Stimulated activated CD8-positive, alpha-beta memory T cell treated with anti-CD3 and anti-CD28 coated beads, Interleukin-2, amount 100 ng/mL, for 48 hours (primary cell): Measurements from ENCODE around the gene IFFO2.
"Not testable (repeated sequence)": the region's sequence is repeated elsewhere in the genome, so short reads cannot be mapped to it uniquely, and the experiment has no call there.

Experiments
- DNase-seq, 2 donors: peaks; one replicate each; pipeline ENCODE4 v3.0.0-alpha.2; 2020; ENCODE audit warnings: low read depth in 2 of 2

Gene IFFO2

DNA sequence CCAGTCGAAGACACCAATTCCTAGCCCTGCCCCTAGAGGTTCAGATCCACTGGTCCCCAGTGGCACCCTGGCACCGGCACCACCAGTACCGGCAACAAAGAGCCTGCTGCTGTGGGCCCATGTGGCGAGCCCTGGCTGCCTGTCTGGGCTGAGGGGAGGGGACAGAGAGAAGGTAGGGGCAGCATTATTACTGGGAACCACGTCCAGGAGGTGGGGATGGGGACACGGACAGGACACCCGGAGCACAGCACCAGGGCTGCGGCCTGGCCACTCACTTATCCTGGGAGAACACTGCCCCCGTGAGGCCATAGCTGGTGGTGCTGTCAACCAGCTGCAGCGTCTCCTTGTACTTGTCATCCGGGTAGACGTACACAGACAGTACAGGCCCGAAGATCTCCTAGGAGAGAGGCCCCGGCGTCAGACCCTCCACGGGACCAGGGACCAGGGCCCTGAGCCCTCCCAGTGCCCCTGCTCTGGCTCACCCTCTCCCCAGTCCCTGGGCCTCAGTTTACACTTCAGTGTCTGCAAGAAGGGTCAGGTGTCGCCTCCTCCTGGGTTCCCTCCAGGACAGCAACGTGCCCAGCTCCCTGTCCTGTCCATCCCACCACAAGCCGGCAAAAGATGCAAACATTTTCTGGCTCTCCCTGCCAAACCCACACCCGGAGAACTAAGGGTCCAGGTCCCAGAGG, 81.2 kb downstream of the IFFO2 start:
- DNase-seq = peak; percentile 65 to 70

DNA sequence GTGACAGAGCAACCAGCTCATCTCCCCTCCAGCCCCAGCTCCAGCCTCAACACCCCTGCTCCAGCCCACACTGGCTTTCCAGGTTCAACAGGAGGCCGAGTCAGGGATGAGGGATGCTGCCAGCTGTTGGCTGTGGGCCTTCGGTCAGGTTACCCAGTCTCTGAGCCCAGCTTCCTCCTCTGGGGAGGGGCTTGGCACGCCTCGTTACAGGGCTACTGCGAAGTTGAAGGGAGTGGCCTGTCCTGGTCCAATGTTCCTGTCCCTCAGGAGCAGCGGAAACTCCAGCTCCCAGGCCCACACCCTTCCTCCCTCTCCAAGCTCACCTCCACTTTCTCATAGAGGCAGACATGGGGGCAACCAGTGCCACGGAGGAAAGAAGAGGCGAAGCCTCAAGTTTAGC, 81.9 kb downstream of the IFFO2 start:
- DNase-seq = no peak

DNA sequence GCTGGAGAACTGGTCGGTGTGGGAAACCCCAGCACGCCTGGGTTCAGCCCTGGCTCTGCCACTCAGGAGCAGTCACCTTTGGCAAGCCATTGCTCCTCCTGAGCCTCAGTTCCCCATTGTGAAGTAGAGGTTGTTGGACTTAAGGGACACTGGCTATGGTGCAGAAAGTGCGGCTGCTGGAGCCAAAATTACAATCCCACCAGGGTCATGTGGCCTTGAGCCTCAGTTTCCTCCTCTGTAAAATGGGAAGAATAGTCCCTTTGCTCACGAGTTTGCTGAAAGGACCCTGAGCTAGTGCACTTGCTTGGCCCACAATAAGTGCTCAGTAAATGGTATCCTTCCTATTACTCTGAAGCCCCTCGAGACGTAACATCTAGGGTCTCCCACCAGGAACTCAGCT, 82.4 kb downstream of the IFFO2 start:
- no peak for DNase-seq

DNA sequence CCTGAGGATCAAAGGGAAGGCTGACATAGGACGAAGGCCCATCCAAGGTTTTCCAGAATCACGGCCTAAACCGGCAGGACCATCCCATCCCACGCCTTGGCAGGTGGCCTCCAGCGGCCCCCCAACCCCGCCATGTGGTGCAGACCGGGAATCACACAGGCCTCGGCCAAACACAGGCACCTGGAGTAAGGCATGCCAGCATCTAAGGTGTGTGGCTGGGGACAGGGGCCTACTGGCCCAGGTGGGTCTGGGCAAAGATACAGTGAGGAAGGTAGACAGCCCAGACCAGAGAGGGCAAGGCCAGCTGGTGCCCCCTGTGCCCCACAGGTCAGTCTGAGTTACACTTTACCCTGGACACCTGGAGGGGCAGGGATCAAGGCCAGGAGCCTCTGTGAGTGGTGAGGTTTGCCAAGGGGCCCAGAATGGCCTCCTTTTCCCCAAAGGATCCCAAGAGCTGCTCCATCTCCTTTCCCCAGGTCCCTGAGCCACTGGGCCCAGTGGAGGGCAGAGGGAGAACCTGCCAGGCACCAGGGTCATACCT, 84.3 kb downstream of the IFFO2 start:
- DNase-seq = no peak

DNA sequence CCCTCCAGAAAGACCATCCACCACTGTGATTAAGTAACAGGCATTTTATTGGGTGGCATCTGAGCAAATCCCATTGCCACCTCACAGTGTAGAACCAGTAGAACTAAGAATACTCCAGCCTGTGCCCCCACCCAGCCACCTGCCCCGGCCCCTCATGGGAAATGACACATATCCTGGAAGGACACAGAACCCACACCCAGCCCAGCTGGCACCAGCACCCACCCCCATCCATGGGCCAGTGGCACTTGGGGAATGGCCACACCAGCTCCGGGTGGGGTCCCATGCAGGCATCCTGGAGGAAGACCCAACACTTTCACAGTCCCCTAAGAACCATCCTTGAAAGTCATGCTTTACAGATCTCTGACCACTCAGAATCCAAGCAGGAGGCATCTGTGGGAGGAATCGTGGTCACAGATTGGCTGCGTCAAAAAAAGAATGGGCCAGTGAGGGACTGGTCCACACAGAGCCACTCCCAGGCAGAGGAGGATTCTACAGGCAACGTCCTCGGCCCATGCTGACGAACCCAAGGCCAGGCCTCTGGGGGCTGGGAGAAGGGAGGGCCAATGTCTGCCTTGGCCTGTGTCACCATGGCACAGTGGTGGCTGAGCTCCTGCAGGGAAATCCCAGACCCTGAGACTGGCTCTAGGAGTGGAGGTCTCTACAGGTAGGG, 84.9 kb downstream of the IFFO2 start:
- DNase-seq = no peak

DNA sequence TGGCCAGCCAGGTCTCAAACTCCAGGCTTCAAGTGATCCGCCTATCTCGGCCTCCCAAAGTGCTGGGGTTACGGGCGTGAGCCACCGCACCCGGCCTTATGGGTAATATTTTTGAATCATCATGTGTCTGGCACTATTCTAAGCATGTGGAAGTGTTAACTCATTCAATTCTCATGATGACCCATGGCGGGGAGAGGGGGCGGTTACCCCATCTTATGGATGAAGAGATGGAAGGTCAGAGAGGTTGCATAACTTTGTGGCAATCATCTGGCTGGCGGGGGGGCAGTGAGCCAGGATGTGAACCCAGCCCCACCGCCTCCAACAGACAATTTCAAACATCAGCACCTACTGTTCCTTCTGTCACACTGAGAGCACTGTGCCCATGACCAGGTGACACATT, 85.5 kb downstream of the IFFO2 start:
- no peak for DNase-seq

DNA sequence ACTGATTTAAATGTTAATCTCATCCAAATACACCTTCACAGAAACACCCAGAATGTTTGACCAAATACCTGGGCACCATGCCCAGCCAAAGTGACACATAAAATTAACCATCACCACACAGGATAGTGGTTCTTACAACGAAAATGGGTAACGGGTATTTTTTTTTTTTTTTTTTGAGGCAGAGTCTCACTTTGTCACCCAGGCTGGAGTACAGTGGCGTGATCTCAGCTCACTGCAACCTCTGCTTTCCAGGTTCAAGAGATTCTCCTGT, 85.9 kb downstream of the IFFO2 start:
- DNase-seq = not testable (repeated sequence)

DNA sequence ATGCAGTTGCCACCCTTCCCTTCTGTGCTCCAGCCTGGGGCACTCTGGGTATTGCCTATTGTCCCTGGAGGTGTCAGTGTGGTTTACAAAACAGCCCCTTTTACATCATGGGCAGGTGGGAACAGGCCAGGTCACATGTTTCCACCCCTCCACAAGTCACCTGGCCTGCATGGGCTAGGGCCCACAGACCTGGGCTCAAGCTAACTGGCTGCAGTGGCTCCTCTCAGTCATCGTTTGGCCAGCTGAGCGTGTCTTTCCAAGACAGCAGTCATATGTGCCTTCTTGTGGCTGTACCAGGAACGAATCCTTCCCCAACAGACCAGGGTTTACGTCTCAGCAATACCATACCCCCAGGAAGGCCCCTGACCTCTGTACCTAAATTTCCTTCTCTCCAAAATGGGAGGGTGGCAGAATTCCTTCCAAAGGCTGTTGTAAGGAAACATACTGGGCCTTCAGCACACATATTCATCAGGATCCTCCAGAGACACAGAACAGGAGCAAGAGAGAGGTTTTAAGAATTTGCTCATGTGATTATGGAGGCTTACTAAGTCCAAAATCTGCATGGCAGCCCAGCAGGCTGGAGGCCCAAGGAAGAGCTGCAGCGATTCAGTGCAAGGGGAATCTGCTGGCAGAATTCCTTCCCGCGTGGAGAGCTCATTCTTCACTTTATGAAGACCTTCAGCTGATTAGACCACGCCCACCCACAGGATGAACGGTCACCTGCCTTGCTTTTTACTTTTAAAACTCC, 86.5 kb downstream of the IFFO2 start:
- no peak for DNase-seq

DNA sequence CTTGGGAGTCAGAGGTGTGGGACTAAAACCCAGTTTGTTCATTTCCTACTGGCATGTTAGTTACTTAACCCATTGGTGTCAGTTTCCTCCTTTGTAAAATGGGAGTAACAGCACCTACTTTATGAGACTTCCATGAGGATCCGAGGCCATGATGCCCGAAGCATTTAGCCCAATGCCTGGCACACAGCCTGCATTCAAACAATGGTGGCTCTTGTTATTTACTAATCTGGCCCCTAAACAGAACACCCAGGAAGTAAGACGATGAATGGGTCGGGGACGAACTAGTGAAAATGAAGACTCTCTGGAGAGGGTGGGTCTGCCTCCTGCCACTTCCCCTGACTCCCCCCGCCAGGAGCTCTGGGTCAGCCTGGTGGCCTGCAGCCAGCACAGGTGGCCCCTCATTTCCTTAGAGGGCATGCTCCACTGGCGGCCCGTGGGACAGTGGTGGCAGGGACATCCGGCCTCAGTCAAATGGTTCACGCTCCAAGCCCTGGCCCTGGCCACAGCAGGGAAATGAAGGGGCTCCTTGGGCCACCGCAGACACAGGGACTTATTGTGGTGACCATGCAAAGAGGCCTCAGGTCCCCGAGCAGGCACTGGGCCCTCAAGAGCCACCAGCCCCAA, 87.6 kb downstream of the IFFO2 start:
- DNase-seq = no peak

DNA sequence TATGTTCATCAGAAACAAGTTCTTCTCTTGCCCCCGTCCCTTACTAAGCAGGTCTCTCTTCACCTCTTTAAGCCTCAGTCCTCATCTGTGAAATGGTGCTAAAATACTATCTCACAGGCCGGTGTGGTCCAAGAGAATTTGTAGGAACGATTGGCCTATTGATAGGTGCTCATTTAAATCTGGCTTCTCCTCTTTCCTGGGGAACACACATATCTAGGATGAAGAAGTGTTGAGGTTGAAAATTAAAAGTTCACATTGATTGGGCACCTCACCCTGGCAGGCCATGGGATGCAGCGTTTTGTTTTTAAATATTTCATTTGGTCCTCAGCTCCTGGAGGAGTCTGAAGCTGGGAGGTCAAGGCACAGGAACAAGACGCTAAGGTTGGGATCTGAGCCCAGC, 88.1 kb downstream of the IFFO2 start:
- DNase-seq = no peak

DNA sequence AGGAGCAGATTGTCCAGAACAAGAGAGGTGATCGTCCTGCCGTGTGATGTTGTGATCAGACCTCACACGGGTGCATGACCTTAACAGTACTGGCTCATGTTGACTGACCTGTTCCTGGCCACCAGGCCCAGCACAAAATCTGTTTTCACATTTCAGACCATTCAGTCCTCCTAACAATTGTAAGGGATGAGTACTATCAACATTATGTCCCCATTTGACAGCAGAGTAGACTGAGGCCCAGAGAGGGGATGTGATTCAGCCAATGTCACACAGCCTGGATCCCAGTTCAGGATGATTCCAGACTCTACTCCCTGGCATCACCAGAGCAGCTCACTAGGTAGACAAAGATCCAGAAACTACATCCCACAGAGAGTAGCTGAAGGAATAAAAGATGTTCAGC, 89.6 kb downstream of the IFFO2 start:
- DNase-seq = no peak

DNA sequence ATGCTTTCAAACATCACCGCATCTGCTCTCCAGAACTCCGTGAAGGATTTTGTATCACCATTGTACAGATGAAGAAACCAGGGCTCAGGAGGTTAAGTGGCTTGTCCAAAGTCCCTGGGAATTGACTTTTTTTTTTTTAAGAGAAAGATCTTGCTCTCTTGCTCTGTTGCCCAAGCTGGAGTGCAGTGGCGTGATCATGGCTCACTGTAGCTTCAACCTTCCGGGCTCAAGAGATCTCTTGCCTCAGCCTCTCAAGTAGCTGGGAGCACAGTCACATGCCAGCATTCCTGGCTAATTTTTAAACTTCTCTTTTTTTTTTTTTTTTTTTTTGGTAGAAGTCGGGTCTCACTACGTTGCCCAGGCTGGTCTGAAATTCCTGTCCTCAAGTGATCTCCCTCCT, 90.2 kb downstream of the IFFO2 start:
- no peak for DNase-seq

DNA sequence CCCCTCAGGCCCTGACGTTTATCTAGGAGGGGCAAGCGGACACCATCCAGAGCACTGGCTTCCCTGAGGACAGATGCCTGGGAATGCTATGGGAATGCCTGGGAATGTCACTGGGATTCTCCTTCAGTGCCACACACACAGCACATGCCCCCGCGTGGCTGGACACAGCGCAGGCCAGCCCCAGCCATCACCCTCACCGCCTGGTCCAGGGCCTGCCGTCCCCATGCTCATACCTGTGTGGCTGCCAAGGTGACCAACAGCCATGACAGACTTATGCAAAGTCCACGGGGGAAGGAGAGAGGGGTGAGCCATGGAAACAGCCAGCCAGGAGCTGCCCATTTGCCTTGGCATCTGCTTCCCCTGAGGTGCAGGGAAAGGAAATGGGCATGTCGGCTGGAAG, 91.3 kb downstream of the IFFO2 start:
- DNase-seq = no peak

DNA sequence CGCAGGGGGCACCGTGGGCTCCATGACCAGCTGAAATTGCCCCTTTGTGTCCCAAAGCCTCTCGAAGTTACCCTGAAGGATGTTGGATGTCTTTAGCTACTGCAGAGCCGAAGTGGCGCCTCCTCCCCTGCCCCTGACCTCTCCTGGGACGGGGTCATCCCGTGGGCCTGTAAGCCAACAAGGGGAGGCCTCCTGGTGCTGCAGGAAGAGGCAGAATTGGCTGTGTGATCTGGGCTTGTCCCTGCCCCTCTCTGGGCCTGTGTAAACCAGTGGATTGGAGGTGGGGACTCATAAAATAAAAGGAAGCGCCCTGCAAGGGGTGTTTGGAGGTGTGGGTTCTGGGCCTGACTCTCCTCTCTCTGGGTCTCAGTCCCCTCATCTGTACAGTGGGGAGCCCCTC, 94.9 kb downstream of the IFFO2 start:
- no peak for DNase-seq

DNA sequence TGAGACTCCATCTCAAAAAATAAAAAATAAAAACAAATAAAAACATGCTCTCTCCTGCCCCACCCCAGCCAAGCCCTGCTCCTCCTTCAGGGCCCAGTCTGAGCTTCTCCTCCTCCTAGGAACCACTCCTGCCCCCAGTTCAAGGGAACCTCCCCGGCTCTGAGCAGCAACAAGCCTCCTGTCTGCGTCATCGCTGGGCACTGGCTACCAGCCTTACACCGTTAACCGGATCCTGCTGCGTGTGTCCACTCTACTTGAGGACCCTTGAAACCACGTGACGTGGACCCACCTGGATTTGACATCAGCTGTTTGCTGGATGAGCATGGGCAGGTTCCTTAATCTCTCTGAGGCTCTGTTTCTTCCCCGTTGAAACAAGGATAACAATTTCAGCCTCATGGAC, 95.4 kb downstream of the IFFO2 start:
- no peak for DNase-seq

DNA sequence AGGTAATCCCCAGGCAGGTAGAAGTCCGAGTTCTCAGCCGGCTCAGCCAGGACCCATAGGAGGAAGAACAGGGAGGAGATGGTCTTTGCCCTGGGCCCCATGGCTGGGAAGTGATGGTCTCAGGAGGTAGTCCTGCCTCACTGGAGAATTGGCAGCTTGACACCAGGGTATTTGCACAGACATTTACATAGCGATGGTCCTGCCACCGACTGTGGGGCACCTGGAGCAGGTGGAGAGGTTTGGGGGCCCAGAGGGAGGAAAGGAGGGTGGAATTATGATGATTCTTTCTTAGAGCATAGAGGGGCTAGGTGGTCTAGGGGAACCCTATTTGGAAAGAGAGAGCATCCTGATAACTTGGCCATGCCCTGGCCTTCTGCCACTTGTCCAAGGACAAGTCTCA, 96.9 kb downstream of the IFFO2 start, which contains the start of gene TAS1R2:
Gene TAS1R2 (minus strand): TSS at position 101 of the 400 bp plus-strand sequence. CDS start 0 bp downstream, at position 101.
- DNase-seq = no peak

DNA sequence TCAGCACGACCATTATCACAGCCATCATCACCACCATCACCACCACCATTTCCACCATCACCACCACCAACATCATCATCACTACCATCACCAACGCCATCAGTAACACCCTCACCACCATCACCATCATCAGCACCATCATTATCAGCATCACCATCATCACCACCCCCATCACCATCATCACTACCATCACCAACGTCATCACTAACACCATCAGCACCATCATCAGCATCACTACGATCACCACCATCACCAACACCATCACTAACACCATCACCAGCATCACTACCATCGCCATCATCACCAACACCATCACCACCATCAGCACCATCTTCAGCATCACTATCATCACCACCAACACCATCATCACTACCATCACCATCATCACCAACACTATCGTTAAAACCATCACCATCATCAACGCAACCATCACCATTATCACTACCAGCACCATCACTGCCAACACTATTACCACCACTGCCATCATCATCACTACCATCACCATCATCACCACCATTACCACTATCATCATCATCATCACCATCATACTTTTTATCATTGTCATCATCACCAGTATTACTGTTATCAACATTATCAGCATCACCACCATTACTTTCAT, 98.3 kb downstream of the IFFO2 start:
- DNase-seq = no peak

DNA sequence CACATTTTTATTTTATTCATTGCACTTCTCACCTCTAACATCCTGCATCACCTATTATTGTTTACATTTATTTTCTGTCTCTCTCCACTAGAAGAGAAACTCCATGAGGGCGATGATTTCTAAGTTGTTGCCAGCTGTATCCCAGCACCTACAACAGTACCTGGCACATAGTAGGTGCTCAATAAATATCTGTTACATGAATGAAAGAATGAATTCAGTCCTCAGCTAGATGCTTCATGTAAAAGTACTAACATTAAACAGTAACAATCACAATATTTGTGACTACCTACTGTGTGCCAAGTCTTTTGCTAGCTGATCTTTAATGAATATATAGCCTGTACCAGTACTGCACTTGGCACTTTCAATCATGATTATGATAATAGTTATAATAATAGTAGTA, 100.0 kb downstream of the IFFO2 start:
- no peak for DNase-seq

DNA sequence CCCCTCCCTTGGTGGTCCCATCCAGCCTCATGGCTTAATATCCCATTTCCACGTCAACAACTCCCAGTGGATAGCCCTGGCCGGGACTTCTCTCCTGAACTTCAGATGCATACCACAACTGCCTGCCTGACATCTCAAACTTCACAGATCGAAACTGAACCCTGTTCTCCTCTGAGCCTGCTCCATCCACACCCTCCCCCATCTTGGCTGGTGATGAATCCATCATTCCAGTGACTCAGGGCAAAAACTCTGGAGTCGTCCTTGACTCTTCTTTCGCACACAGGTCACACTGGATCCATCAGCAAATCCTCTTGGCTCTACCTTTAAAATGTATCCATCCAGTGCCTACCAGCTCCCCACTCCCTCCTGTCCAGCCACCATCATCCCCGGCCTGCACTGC, 100.9 kb downstream of the IFFO2 start:
- DNase-seq = no peak

DNA sequence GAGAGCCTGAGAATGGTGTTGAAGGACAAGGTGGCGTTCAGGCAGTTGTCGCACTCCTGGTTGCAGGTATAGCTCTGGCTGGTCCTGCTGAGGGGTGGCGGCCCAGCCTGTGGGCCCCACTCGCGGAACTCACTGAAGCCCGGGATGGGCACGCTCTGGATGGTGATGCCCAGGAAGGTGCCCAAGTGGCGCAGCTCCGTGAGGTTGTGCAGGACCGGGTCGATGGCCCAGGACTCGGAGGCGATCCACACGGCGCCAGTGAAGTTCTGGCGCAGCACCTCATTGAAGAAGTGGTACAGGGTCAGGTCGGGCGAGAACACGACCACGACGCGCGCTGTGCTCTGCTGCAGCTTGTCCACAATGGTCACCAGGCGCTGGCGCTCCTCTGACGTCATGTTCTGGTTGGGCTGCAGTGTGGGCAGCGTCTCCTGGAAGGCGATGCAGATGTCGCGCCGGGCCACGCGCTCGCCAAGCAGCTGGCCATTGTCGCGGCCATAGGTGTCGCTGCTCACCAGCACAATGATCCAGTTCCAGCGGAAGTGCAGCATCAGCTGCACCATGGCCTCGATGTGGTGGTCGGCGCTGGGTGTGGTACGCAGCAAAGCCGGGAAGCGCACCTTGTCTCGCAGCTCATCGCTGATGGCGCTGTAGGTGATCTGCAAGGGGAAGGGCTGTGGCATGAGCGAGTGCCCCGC, 102.0 kb downstream of the IFFO2 start:
- DNase-seq = no peak
